Measurements from ENCODE around the gene FRK.
"Not testable (repeated sequence)": the region's sequence is repeated elsewhere in the genome, so short reads cannot be mapped to it uniquely, and the experiment has no call there.

FRK gene

GRCh38 chr6:115894426-115894992 is 166.2 kb downstream of the FRK start:
- DNase-seq (ENCODE audit: extremely low read depth in 1 of 2, low read depth in 1 of 2): no peak

- no peak for DNase-seq (ENCODE audit: extremely low read depth in 1 of 2, low read depth in 1 of 2)
Observed at GRCh38 chr6:115891750-115892149, 168.9 kb downstream of the FRK start.

GRCh38 chr6:115891111-115891669 is 169.5 kb downstream of the FRK start:
- DNase-seq (ENCODE audit: extremely low read depth in 1 of 2, low read depth in 1 of 2): no peak

GRCh38 chr6:115890238-115890637 is 170.5 kb downstream of the FRK start:
- DNase-seq (ENCODE audit: extremely low read depth in 1 of 2, low read depth in 1 of 2): no peak

GRCh38 chr6:115888687-115889470 is 171.8 kb downstream of the FRK start:
- DNase-seq (ENCODE audit: extremely low read depth in 1 of 2, low read depth in 1 of 2): not testable (repeated sequence)

GRCh38 chr6:115887891-115888290 is 172.8 kb downstream of the FRK start:
- no peak for DNase-seq (ENCODE audit: extremely low read depth in 1 of 2, low read depth in 1 of 2)

GRCh38 chr6:115885636-115886366 is 174.9 kb downstream of the FRK start:
- no peak for DNase-seq (ENCODE audit: extremely low read depth in 1 of 2, low read depth in 1 of 2)

GRCh38 chr6:115882771-115883170 is 177.9 kb downstream of the FRK start:
- no peak for DNase-seq (ENCODE audit: extremely low read depth in 1 of 2, low read depth in 1 of 2)

- no peak for DNase-seq (ENCODE audit: extremely low read depth in 1 of 2, low read depth in 1 of 2)
Observed at GRCh38 chr6:115882174-115882573, 178.5 kb downstream of the FRK start.
